K562 (cell line): Measurements from ENCODE around the gene ZNF672. TPM values are rescaled to one million over a fixed set of nuclear protein-coding genes. Genes with fewer than 3 reads are reported as not detected.

Source experiments
- ESRRA ChIP-seq: fragments of 450-650 bp; IDR thresholded peaks from 2 replicates; pipeline ENCODE4 v1.6.1; 2014; ENCODE audit warnings: low read depth, mild to moderate bottlenecking, moderate library complexity, borderline replicate concordance
- GABPB1 ChIP-seq: sonication (generic); formaldehyde crosslinking; IDR thresholded peaks from 2 replicates; pipeline ENCODE4 v1.8.0; 2022; ENCODE audit warnings: mild to moderate bottlenecking, missing genetic modification reagents
- L3MBTL2 ChIP-seq: fragments of 450-650 bp; IDR thresholded peaks from 2 replicates; pipeline ENCODE4 v1.6.1; 2016; ENCODE audit warnings: mild to moderate bottlenecking, moderate library complexity
- MTA1 ChIP-seq: fragments of 450-650 bp; IDR thresholded peaks from 2 replicates; pipeline ENCODE4 v1.6.1; 2017; ENCODE audit warnings: borderline replicate concordance
- MYC ChIP-seq, 2 experiments: fragments of 250-450 bp in 1 of 2; sonication (Bioruptor Pico) in 1 of 2; IDR thresholded peaks; 2 replicates each; pipeline versions ENCODE4 v1.5.1 to v1.6.1; 2012 to 2021; ENCODE audit warnings: low read depth in 2 of 2, borderline replicate concordance in 1 of 2, improper control_type of control experiment in 1 of 2, low read length in 1 of 2, mild to moderate bottlenecking in 1 of 2, moderate library complexity in 1 of 2
- NR1H2 ChIP-seq: sonication (generic); formaldehyde crosslinking; IDR thresholded peaks from 2 replicates; pipeline ENCODE4 v1.4.0; 2020; ENCODE audit warnings: mild to moderate bottlenecking, missing genetic modification reagents
- POLR2G ChIP-seq: fragments of 200-400 bp; formaldehyde crosslinking; IDR thresholded peaks from 2 replicates; pipeline ENCODE4 v1.6.1; 2017; ENCODE audit warnings: low read depth, mild to moderate bottlenecking, antibody characterized with exemption, low read length, moderate library complexity
- RBBP5 ChIP-seq: fragments of 200-600 bp; sonication (generic); IDR thresholded peaks from 2 replicates; pipeline ENCODE4 v1.6.1; 2012; ENCODE audit warnings: borderline replicate concordance, mild to moderate bottlenecking, low read length, control low read depth, inconsistent platforms; ENCODE audit not compliant: insufficient read depth, poor library complexity, severe bottlenecking
- SP1 ChIP-seq: sonication (generic); formaldehyde crosslinking; IDR thresholded peaks from 2 replicates; pipeline ENCODE4 v1.8.1; 2022; ENCODE audit warnings: mild to moderate bottlenecking, missing genetic modification reagents
- THAP12 ChIP-seq: fragments of 250-450 bp; sonication (Bioruptor Pico); IDR thresholded peaks from 2 replicates; pipeline ENCODE4 v1.9.0; 2021; ENCODE audit warnings: mild to moderate bottlenecking, inconsistent platforms
- polyA plus RNA-seq, 8 experiments: library from polyadenylated mRNA; depleted of rRNA in 4 of 8; stranded (reverse) in 5 of 8; unstranded in 3 of 8; fragments of >200 nt; fragmentation: Nextera tagmentation in 2 of 8; fragmentation: Illumina TruSeq in 1 of 8; extraction: Ambion mirVana in 2 of 8; extraction: Trizol in 1 of 8; gene quantifications; 2 replicates each; pipeline versions ENCODE4 v1.2.1 to v1.2.3, GENCODE V29; 2011 to 2014; ENCODE audit warnings: inconsistent platforms in 1 of 8, missing spikeins in 1 of 8
- total RNA-seq, 7 experiments: library from RNA; depleted of rRNA in 6 of 7; stranded (reverse); fragments of >200 nt in 6 of 7; fragmentation: Illumina TruSeq in 2 of 7; extraction: Trizol in 2 of 7; gene quantifications; 2 replicates each; pipeline versions ENCODE4 v1.2.1 to v1.2.3, GENCODE V29; 2011 to 2021; ENCODE audit warnings: low replicate concordance in 1 of 7
- TF ChIP-seq, protein P1 (sequence below): fragments of 450-650 bp; conservative IDR thresholded peaks from 2 replicates; pipeline ENCODE4 v1.6.1; 2016; ENCODE audit warnings: missing genetic modification characterization, low read depth, mild to moderate bottlenecking, control low read depth, missing compliant biosample characterization
- TF ChIP-seq, protein P2 (sequence below): sonication (generic); formaldehyde crosslinking; IDR thresholded peaks from 2 replicates; pipeline ENCODE4 v1.8.0; 2022; ENCODE audit warnings: mild to moderate bottlenecking, missing genetic modification reagents
- TF ChIP-seq, protein P3 (sequence below): fragments of 250-450 bp; sonication (Bioruptor Pico); IDR thresholded peaks from 2 replicates; pipeline ENCODE4 v1.4.0; 2020; ENCODE audit warnings: borderline replicate concordance

The ZNF672 gene
- total and polyA plus RNA-seq, 9 of the 15 experiments (the other 6 are each of a cell fraction or from before 2014, with no cell fraction given): 1.9 to 57.9 (median 24.1) TPM

GRCh38 chr1:248862998-248863881 is 25.2 kb downstream of the ZNF672 start (continued):
- TF ChIP-seq NR1H2 (CRISPR knock-in tag) (no peak), SP1 (CRISPR knock-in tag) (peak; percentile 41; the same call in 1 of the 2 replicates), GABPB1 (CRISPR knock-in tag) (peak; percentile 57; the same call in 1 of the 2 replicates), ESRRA (0 out of 2 replicates have a peak, but pooled peaks have one; percentile 8), POLR2G (peak; percentile 81), MTA1 (peak; percentile 46; the same call in 1 of the 2 replicates), RBBP5 (peak; percentile 54), THAP12 (0 out of 2 replicates have a peak, but pooled peaks have one; percentile 9), L3MBTL2 (peak; percentile 10), MYC (IDR thresholded peaks at IDR 0.05; ENCODE audit: low read depth, low read length) (no peak), MYC (CRISPR knock-in tag; IDR thresholded peaks at IDR 0.05; ENCODE audit: borderline replicate concordance, low read depth) (no peak)
- TF ChIP-seq, protein P1, sequence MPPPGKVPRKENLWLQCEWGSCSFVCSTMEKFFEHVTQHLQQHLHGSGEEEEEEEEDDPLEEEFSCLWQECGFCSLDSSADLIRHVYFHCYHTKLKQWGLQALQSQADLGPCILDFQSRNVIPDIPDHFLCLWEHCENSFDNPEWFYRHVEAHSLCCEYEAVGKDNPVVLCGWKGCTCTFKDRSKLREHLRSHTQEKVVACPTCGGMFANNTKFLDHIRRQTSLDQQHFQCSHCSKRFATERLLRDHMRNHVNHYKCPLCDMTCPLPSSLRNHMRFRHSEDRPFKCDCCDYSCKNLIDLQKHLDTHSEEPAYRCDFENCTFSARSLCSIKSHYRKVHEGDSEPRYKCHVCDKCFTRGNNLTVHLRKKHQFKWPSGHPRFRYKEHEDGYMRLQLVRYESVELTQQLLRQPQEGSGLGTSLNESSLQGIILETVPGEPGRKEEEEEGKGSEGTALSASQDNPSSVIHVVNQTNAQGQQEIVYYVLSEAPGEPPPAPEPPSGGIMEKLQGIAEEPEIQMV (tag): no peak
- TF ChIP-seq, protein P2, sequence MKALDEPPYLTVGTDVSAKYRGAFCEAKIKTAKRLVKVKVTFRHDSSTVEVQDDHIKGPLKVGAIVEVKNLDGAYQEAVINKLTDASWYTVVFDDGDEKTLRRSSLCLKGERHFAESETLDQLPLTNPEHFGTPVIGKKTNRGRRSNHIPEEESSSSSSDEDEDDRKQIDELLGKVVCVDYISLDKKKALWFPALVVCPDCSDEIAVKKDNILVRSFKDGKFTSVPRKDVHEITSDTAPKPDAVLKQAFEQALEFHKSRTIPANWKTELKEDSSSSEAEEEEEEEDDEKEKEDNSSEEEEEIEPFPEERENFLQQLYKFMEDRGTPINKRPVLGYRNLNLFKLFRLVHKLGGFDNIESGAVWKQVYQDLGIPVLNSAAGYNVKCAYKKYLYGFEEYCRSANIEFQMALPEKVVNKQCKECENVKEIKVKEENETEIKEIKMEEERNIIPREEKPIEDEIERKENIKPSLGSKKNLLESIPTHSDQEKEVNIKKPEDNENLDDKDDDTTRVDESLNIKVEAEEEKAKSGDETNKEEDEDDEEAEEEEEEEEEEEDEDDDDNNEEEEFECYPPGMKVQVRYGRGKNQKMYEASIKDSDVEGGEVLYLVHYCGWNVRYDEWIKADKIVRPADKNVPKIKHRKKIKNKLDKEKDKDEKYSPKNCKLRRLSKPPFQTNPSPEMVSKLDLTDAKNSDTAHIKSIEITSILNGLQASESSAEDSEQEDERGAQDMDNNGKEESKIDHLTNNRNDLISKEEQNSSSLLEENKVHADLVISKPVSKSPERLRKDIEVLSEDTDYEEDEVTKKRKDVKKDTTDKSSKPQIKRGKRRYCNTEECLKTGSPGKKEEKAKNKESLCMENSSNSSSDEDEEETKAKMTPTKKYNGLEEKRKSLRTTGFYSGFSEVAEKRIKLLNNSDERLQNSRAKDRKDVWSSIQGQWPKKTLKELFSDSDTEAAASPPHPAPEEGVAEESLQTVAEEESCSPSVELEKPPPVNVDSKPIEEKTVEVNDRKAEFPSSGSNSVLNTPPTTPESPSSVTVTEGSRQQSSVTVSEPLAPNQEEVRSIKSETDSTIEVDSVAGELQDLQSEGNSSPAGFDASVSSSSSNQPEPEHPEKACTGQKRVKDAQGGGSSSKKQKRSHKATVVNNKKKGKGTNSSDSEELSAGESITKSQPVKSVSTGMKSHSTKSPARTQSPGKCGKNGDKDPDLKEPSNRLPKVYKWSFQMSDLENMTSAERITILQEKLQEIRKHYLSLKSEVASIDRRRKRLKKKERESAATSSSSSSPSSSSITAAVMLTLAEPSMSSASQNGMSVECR (CRISPR knock-in tag): 0 out of 2 replicates have a peak, but pooled peaks have one; percentile 2
- TF ChIP-seq, protein P3, sequence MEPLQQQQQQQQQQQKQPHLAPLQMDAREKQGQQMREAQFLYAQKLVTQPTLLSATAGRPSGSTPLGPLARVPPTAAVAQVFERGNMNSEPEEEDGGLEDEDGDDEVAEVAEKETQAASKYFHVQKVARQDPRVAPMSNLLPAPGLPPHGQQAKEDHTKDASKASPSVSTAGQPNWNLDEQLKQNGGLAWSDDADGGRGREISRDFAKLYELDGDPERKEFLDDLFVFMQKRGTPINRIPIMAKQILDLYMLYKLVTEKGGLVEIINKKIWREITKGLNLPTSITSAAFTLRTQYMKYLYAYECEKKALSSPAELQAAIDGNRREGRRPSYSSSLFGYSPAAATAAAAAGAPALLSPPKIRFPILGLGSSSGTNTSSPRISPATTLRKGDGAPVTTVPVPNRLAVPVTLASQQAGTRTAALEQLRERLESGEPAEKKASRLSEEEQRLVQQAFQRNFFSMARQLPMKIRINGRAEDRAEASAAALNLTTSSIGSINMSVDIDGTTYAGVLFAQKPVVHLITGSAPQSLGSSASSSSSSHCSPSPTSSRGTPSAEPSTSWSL (CRISPR knock-in tag): no peak
